Thyroid gland (tissue), 4 donors: Measurements from ENCODE around the gene MYOF.

Experiments
- POLR2A ChIP-seq, 2 donors: fragments of 450-650 bp; IDR thresholded peaks; one replicate each; pipeline ENCODE4 v1.6.1; 2017; ENCODE audit warnings: antibody characterized with exemption in 2 of 2, mild to moderate bottlenecking in 2 of 2, moderate library complexity in 1 of 2
- TF ChIP-seq, protein P1 (sequence below), 6 experiments: fragments of 200-600 bp in 3 of 6; fragments of 450-650 bp in 3 of 6; sonication (generic) in 3 of 6; IDR thresholded peaks; one replicate each; pipeline ENCODE4 v1.5.1; 2016 to 2019; ENCODE audit warnings: antibody characterized with exemption in 6 of 6, mild to moderate bottlenecking in 2 of 6, inconsistent platforms in 1 of 6, moderate library complexity in 1 of 6

GRCh38 chr10:93494494-93494893, 12.4 kb upstream of the MYOF start:
- TF ChIP-seq, protein P1, sequence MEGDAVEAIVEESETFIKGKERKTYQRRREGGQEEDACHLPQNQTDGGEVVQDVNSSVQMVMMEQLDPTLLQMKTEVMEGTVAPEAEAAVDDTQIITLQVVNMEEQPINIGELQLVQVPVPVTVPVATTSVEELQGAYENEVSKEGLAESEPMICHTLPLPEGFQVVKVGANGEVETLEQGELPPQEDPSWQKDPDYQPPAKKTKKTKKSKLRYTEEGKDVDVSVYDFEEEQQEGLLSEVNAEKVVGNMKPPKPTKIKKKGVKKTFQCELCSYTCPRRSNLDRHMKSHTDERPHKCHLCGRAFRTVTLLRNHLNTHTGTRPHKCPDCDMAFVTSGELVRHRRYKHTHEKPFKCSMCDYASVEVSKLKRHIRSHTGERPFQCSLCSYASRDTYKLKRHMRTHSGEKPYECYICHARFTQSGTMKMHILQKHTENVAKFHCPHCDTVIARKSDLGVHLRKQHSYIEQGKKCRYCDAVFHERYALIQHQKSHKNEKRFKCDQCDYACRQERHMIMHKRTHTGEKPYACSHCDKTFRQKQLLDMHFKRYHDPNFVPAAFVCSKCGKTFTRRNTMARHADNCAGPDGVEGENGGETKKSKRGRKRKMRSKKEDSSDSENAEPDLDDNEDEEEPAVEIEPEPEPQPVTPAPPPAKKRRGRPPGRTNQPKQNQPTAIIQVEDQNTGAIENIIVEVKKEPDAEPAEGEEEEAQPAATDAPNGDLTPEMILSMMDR (IDR thresholded peaks at IDR 0.05), result no peak
- no peak for TF ChIP-seq POLR2A (IDR thresholded peaks at IDR 0.05)
